HepG2 (cell line): ENCODE data around the gene THOC1. TPM values are rescaled to one million over a fixed set of nuclear protein-coding genes. Genes with fewer than 3 reads are reported as not detected.
A peak's percentile ranks its signal among the peaks of the same experiment; 100 is the strongest.

Source experiments
- ATF7 ChIP-seq, 2 experiments: fragments of 450-650 bp in 1 of 2; sonication (generic) in 1 of 2; formaldehyde crosslinking in 1 of 2; IDR thresholded peaks; 2 replicates each; pipeline versions ENCODE4 v1.4.0 to v1.6.1; 2016 to 2020; ENCODE audit warnings: antibody characterized with exemption in 1 of 2, mild to moderate bottlenecking in 1 of 2, missing genetic modification reagents in 1 of 2
- HCFC1 ChIP-seq: fragments of 150-350 bp; IDR thresholded peaks from 2 replicates; pipeline ENCODE4 v1.6.1; 2014; ENCODE audit warnings: low read depth, low read length
- HDAC1 ChIP-seq: sonication (generic); formaldehyde crosslinking; IDR thresholded peaks from 2 replicates; pipeline ENCODE4 v1.5.1; 2020; ENCODE audit warnings: mild to moderate bottlenecking, missing genetic modification reagents
- HINFP ChIP-seq: sonication (generic); formaldehyde crosslinking; IDR thresholded peaks from 2 replicates; pipeline ENCODE4 v1.4.0; 2020; ENCODE audit warnings: low read depth, mild to moderate bottlenecking, missing genetic modification reagents
- PATZ1 ChIP-seq: sonication (generic); formaldehyde crosslinking; IDR thresholded peaks from 2 replicates; pipeline ENCODE4 v1.4.0; 2020; ENCODE audit warnings: missing genetic modification reagents
- SMYD3 ChIP-seq: sonication (generic); formaldehyde crosslinking; IDR thresholded peaks from 2 replicates; pipeline ENCODE4 v1.8.1; 2023; ENCODE audit warnings: mild to moderate bottlenecking, missing genetic modification reagents
- ZBTB2 ChIP-seq: sonication (generic); formaldehyde crosslinking; IDR thresholded peaks from 2 replicates; pipeline ENCODE4 v1.8.0; 2022; ENCODE audit warnings: low read depth, missing genetic modification reagents
- ZFP1 ChIP-seq: IDR thresholded peaks from 2 replicates; pipeline ENCODE4 v1.6.1; 2016
- ZFP41 ChIP-seq: sonication (generic); formaldehyde crosslinking; IDR thresholded peaks from 2 replicates; pipeline ENCODE4 v1.4.0; 2020; ENCODE audit warnings: mild to moderate bottlenecking, missing genetic modification reagents, borderline replicate concordance
- ZHX2 ChIP-seq, 2 experiments: sonication (generic) in 1 of 2; formaldehyde crosslinking in 1 of 2; IDR thresholded peaks; 2 replicates each; pipeline versions ENCODE4 v1.6.1 to v1.9.0; 2014 to 2022; ENCODE audit warnings: antibody characterized with exemption in 1 of 2, borderline replicate concordance in 1 of 2, inconsistent platforms in 1 of 2, low read depth in 1 of 2, missing genetic modification reagents in 1 of 2
- ZNF12 ChIP-seq: sonication (generic); formaldehyde crosslinking; IDR thresholded peaks from 2 replicates; pipeline ENCODE4 v1.5.0; 2020; ENCODE audit warnings: missing genetic modification reagents
- ZNF496 ChIP-seq: sonication (generic); formaldehyde crosslinking; IDR thresholded peaks from 2 replicates; pipeline ENCODE4 v1.8.1; 2023; ENCODE audit warnings: mild to moderate bottlenecking, moderate library complexity, missing genetic modification reagents; ENCODE audit not compliant: insufficient replicate concordance
- ZNF777 ChIP-seq: sonication (generic); formaldehyde crosslinking; IDR thresholded peaks from 2 replicates; pipeline ENCODE4 v1.4.0; 2020; ENCODE audit warnings: missing genetic modification reagents
- ZSCAN25 ChIP-seq: sonication (generic); formaldehyde crosslinking; IDR thresholded peaks from 2 replicates; pipeline ENCODE4 v1.8.0; 2022; ENCODE audit warnings: mild to moderate bottlenecking, missing genetic modification reagents
- polyA plus RNA-seq, 8 experiments: library from polyadenylated mRNA; depleted of rRNA in 3 of 8; stranded (reverse) in 7 of 8; unstranded in 1 of 8; fragments of >200 nt; fragmentation: Illumina TruSeq in 4 of 8; extraction: Trizol in 4 of 8; gene quantifications; 2 replicates each; pipeline versions ENCODE4 v1.2.1 to v1.2.3, GENCODE V29; 2011 to 2016; ENCODE audit warnings: low read depth in 4 of 8, missing spikeins in 1 of 8, mixed read lengths in 1 of 8; ENCODE audit not compliant: insufficient read depth in 1 of 8
- total RNA-seq, 5 experiments: library from RNA; depleted of rRNA; stranded (reverse); fragments of >200 nt; fragmentation: Illumina TruSeq; extraction: Trizol; gene quantifications; 2 replicates each; pipeline ENCODE4 v1.2.3, GENCODE V29; 2016; ENCODE audit warnings: low read depth in 1 of 5
- TF ChIP-seq, protein P1 (sequence below): sonication (generic); formaldehyde crosslinking; IDR thresholded peaks from 2 replicates; pipeline ENCODE4 v1.4.0; 2020; ENCODE audit warnings: low read depth, mild to moderate bottlenecking, missing genetic modification reagents

THOC1 gene
- total and polyA plus RNA-seq, 2 of the 13 experiments (the other 11 are each of a cell fraction or from before 2014, with no cell fraction given), result 40.6 to 56.7 TPM

DNA sequence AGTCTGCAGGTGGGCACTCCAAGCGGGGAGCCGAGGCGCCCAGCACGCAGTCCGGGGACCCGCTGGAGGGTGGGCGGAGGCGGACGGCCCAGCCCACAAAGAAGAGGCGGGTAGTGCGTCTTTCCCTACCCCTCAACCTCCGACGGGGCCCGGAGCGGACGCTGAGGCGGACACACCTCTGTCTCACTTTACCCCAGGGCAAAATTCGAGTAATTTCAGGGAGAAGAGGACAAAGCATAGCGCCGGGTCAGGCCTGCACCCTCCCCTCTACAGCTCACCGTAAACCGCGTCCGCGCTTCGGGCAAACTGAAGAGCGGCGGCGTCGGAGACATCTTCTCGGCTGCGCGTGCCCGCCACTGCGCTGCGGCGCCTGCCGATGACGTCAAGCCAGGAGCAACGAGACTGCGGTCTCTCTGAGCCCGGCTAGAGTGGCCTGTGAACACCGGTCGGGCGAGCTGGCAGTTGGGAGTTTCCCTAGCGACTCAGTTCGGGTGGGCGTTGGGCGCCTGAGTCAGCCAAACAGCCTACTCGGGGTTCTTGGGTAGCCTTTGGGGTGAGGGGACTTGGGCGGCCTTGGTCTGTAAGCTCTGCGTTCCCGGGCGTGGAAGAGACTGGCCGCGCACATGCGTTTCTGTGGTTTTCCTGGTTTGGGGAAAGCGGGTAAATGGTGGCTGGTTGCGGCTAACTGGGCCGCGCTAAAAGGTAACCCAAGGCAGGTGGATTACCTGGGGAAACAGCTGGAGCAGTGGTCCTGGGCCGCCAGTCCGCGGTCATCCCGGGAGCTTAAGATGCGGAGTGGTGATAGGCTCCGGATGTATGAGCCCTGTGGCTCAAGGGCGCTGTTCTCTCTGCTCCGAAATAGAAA, at the start of gene THOC1 (continued):
- TF ChIP-seq HDAC1 (CRISPR knock-in tag) (peak; percentile 98), ATF7 (IDR thresholded peaks at IDR 0.05) (peak; percentile 62; the same call in 1 of the 2 replicates), ATF7 (CRISPR knock-in tag; IDR thresholded peaks at IDR 0.05) (0 out of 2 replicates have a peak, but pooled peaks have one; percentile 43), ZNF777 (CRISPR knock-in tag) (peak; percentile 100), ZSCAN25 (CRISPR knock-in tag) (peak; percentile 72; the same call in 1 of the 2 replicates), SMYD3 (CRISPR knock-in tag) (peak; percentile 79; the same call in 1 of the 2 replicates), ZFP1 (CRISPR knock-in tag) (peak; percentile 43; the same call in 1 of the 2 replicates), PATZ1 (no peak), HCFC1 (peak; percentile 71), HINFP (CRISPR knock-in tag) (peak; percentile 95), ZNF12 (peak; percentile 74), ZFP41 (CRISPR knock-in tag) (peak; percentile 65; the same call in 1 of the 2 replicates), ZHX2 (IDR thresholded peaks at IDR 0.05; ENCODE audit: low read depth) (peak; percentile 90), ZHX2 (CRISPR knock-in tag; IDR thresholded peaks at IDR 0.05; ENCODE audit: borderline replicate concordance) (peak; percentile 42; the same call in 1 of the 2 replicates), ZBTB2 (CRISPR knock-in tag) (no peak), ZNF496 (CRISPR knock-in tag) (no peak)
- TF ChIP-seq, protein P1, sequence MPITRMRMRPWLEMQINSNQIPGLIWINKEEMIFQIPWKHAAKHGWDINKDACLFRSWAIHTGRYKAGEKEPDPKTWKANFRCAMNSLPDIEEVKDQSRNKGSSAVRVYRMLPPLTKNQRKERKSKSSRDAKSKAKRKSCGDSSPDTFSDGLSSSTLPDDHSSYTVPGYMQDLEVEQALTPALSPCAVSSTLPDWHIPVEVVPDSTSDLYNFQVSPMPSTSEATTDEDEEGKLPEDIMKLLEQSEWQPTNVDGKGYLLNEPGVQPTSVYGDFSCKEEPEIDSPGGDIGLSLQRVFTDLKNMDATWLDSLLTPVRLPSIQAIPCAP (CRISPR knock-in tag), result 0 out of 2 replicates have a peak, but pooled peaks have one; percentile 65
